GM19468 (cell line): ENCODE results near the gene PPP2R5E.

Experiments
- ATAC-seq: cut with Tn5 transposase; IDR thresholded peaks from one replicate; pipeline ENCODE4 v1.9.1; 2021; ENCODE audit warnings: mild to moderate bottlenecking, moderate library complexity, moderate number of reproducible peaks; ENCODE audit not compliant: unreplicated experiment; ENCODE audit errors: extremely low read depth

PPP2R5E gene

DNA sequence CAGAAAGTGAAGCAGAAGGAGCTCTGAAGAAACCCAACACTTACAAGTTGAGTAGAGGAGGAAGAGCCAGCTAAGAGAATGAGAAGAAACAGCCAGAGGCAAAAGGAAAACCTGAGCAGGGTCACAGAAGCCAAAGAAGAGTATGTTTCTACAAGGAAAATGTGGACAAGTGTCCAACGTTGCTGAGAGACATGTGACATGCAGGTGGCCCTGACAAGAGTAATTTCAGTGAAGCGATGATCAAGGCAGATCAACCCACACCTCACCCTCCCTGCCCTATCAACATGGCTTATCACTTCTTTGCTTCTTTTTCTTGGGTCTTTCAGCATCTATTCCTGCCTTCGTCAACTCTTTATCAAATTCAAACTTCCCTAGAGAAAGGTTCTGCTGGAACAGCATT, 68.3 kb downstream of the PPP2R5E start:
- ATAC-seq, result no peak

DNA sequence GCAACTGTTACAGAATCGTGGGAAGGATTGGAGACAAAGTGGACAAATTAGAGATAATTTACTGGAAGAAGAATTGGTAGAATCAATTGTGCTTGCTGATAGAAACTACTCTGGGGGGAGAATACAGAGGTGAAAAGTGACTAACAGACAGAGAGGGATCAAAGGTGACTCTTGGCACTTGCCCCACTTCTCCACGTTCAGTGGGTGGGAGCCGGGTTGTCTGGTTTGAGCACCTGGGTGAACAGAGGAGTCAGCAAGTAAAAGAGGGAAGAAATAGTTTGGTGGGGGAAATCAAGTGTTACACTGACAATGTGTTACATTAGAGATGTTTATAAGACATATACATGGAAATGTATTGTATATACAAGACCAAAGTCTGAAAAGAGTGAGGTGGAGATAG, 69.1 kb downstream of the PPP2R5E start:
- no peak for ATAC-seq

DNA sequence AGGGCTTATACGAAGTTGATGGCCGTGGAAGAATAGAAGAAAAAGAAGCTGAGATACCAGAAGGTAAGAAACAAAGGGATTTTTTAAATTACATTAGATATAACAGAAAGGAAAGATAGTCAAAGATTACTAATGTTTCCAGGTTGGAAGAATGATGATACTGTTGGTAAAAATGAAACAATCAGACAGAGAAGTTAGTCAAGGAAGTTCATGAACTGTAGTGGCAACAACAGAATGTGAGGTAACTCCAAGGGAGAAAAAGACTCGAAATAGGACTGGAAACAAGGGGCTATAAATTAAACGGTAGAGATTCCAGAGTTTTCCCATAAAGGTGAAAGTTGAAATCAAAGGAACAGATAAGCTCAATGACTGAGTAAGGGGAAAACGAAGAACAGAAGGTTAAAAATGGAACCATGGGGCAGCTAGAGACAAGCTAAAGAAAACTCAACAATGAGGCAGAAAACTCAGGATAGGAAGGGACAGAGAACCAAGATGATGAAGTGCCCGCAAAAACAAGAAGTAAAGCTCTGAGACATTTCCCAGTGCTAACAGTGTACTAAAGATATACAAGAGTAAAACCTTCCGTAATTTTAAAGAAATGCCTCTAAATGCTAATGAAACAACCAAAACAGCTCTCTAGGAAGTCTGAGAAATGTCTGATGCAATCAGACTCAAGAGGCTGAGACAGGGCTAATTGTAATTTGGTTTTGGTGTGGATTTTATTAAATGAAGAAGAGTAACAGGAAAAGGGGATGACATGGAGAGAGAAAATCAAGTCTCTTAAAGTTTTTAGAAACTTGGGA, 70.0 kb downstream of the PPP2R5E start:
- ATAC-seq, result no peak

DNA sequence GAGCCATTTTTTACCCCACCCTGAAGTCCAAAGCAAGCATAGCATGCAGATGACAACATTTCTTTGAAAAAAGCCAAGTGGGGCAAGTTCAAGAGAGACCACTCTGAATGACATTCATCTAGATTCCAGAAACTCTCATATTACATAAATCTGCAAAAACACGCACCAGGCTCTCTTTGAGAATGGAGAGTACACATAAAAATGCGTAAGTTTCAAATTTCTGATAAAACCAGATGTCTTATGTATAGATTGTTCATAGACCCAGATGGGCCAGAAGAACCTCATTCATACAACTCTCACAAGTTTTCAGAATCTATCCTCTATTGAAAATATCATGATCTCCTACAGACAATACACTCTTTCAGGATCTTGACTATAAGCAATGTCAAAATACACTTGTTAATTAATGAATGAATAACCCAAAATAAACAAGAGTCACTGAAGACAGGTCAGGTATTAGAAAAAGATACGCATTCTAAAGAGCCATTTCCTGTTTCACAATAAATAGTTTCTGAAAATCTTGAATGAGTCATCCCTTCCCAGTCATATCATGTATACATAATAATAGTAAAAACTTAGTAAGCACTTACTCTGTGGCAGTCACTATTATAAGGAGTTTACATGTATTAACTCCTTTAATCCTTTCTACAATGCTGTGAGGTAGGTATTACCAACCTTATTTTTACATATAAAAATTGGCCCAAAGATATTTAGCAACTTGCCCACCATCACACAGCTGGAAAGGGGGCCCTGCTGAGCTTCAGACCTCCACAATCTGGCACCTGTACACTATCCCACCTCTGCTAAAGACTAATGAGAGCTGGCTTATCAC, 72.0 kb downstream of the PPP2R5E start:
- ATAC-seq, result peak; percentile 94

DNA sequence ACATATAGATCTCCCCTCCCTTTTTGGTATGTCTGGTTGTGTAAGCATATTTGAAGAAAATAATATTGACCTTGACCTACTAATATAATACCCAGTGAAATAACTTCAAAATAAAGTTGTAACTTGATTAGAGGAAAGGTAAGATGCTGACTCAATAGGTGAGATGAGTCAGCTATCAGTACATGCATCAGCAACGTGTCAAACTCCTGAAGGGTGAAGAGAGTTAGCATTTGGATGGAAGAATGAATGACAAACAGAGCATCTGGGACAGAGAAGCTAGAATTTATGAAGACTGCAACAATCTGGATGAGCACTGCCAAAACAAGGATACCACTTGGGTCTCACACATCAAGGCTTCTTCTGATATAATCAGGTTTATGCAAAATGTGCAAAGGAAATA, 74.9 kb downstream of the PPP2R5E start:
- ATAC-seq, result no peak

DNA sequence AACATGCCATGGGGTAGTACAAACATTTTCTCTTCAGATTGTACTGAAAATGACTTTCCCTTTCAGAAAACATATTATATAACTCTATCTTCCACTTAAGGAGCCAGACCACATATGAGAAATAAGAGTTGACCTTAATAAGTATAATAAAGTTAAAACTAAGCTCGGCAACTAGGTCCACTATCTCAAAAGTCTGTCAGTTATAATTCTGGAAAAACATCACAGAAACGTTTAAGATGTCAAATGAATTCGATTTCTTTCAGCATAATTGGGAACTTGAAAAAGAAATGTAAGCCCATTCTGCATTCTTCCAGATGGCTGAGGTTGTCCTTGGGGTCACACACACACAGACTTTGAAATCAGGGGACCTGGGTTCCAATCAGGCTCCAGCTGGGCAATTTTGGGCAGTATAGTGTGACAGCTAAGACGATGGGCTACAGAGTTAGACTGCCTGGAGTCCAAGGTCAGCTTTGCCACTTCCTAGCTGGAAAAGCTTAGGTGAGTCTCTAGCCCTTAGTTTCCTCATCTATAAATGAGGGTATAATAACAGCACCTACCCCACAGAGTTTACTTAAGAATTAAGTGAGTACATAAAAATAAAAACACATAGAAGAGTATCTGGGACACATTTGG, 75.6 kb downstream of the PPP2R5E start:
- ATAC-seq, result no peak

DNA sequence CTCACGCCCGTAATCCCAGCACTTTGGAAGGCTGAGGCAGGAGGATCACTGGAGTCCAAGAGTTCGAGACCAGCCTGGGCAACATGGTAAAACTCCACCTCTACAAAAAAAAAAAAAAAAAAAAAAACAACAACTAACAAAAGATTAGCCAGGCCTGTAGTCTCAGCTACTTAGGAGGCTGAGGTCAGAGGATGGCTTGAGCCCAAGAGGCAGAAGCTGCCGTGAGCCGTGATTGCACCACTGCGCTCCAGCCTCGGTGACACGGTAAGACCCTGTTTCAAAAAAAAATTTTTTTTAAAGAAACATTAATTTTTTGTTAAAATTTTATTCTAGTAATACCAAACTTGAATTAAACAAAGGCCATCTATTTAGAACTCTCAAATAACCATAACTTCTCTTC, 77.8 kb downstream of the PPP2R5E start:
- ATAC-seq, result no peak

DNA sequence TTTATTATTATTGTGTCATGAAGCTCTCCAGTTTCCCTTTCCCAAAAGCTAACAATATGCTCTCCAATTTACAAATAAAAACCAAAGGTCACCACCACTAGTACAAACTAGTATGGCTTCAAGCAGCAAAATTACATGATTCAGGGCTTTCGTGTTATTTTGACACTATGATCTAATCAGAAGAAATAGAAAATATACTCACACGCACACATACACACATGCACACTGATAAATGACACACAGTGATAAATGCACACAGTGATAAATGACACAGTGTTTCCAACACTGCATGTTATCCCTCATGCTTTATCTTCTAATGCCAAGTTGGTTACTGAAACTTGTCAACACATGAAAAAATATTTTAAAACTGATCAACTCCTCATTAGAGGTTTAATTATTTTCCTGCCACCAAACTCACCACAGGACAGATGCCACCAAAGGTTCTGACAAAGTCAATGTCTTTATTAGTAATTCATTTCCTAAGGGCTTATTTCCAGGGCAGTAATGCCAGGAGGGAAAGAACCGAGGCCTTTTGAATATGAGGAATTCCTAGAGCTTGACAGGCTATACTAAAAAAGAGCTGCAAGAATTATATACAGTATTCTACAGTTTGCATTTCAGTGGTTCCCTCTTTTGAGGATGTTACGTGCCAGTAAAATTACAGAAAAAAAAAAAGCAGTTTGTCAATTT, 82.4 kb downstream of the PPP2R5E start:
- no peak for ATAC-seq

DNA sequence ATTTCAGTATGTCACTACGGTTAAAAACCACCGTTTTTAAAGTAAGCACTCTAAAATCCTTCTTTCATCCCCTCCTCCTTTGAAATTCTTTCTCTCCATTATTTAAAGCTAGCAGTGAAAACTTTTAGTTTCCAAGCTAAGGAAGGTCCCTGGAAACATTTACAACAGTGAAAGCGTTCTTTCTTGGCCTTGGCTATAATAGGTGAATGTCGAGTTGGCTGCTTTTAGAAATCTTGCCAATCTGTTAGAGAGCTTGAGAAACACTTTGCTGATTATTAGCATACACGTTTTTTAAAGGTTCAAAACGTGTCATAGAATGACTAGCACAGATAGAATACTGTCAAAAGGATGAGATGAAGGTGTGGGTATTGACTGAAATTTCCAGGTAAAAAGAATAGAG, 83.4 kb downstream of the PPP2R5E start:
- ATAC-seq, result no peak

DNA sequence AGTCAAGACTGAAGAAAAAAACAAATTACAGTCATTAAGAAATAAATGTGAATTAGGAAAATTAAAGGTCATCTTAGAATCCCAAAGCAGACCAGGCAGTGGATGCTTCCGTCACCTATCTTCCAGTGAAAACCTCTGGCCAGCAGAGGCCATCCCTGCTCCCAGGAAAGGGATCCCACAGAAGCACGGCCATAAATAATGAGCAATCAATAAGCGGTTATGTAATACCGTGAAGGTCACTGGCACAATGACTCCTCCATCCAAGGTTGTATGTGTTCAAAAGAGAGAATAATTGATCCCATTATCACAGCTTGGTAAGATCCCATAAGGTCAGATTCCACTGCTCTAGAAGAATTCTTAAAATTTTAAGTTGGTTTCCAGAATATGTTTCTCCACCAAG, 85.7 kb downstream of the PPP2R5E start:
- ATAC-seq, result no peak

DNA sequence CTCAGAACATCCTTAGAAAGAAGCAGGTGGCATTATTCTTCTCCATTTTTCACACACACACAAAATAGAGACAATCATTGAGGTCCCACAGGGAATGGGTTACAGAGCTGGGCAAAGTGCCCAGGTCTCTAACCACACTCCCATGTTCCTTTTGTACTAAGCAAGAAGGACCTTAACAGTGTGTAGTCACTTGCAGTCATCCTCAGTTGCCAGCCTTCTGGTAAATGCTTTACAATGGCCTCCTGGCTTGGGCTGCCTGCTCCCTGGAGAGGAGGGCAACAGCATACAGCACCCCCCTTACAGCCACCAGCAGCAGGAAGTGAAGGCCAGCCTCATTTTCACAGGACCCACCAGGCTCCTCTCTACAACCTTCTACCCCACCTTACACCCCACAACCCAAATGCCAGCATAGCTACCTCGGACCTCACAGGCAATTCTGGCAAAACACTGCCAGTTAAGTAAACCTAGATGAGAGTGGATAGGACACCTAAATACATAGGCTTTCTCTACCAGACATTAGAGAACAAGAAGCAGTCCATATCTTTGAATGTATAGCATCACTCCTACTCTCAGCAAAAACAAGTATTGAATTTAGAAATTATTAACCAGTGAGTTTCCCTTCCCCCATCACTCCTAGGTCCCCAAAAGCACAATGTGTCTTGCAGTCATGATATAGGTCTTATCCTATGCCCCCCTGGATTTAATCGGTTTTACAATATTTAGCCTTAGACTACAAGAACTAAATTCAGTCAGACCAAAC, 88.1 kb downstream of the PPP2R5E start:
- ATAC-seq, result peak; percentile 31

DNA sequence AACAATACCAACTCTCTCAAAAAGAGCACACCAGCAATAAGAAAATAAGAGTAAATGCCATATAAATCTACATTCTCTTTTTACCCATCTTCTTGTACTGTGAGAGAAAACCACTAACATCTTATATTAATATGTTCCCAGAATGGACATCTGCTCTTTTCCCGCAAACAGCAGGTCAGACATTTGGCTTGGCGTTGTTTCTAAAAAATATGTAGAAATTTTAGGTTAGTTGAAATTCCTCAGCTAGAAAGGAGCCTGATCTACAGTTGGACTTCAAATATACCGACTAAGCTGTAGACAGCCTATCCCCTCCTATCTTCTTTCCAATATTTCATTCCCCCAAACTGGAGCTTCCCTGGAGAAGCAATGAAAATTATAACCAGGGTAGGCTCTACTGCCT, 88.7 kb downstream of the PPP2R5E start:
- no peak for ATAC-seq

DNA sequence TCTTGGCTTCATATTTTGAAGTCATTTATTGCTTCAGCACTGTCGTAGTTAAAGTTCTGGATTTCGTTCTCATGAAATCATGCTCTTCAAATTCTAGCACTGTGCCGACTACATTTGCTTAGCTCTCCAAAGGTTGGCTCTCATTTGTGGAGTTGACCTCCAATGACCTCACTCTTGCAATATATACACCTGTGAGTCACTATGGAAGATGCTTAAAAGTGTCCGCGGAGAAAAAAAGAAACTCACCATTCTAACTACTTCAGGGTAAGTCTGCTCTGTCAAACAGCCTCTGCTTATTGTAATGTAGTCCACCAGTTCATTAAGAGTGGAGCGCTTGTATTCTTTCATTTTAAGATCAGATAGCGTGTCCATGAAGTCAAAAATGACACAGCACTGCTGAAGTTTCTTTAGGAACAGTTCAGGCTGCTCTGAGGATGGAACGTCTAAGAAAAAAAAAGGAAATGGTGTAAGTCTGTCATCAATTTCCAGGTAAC, 89.7 kb downstream of the PPP2R5E start:
- no peak for ATAC-seq

DNA sequence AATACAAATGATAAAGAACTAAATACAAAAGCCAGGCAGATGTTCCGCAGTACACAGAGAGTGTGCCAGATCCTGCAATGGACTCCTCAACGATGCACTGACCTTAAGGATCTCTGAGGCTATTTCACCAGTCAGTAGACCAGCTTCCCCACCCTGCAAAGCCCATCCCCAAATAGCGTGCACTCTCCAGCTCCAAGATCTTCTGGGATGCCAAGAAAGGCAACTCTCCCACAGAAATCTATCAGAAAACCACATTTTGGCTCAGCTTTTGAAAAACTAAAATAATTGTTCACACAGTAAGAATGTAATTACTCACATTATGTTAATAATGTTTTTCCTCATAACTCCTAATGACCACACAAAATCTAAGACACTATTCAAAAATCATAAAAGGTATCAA, 90.4 kb downstream of the PPP2R5E start:
- no peak for ATAC-seq

DNA sequence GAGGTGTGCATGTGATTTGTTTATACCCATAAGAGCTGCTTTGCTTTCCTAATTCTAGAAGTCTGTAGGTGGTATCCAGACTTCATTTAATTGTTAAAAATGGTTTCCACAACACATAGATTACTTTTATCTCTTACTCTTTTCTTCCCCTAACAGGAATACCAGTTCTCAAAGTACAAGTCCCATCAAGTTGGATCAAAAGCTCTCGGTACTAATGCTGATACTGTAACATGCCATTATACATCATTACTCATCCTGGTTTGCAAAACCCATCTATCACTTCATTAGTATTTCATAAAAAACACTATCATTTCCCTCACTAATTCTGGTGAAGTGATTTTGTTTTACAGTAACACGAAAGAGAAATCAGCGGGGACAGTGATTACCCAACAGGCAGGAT, 94.3 kb downstream of the PPP2R5E start:
- ATAC-seq, result no peak

DNA sequence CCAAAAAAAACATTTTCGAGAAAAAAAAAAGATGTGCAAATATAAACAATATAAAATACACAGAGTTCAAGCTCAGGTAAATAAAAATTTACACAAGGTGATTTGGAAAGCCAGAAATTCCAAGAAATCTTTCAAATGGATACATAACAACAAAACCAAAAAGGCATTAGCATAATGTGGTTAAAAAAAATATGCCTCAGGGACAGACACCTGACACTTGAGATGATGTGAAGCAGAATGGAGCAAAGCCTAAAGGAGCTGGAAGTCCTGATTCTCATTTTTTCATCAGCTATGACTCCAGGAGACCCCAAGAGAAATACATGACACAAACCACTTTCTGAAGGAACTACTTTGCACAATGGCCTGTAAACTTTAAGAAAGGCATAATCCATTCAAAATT, 98.6 kb downstream of the PPP2R5E start:
- no peak for ATAC-seq

DNA sequence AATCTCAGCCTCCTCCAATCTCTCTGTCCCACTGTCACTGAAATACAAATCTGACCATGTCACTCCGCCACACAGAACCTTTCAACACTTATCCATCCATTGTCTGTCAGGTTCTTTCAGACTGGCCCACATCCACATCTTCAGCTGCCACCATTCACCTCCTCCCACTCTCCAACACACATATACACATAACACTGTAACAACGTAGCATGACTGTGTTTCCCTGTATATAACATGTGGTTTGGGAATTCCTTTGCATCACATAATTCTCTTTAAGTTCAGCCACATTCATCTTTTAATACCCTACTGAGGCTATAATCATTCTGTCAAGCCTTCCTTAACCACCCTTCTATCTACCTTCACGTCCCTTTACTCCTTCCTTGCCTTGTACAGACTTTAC, 99.2 kb downstream of the PPP2R5E start:
- no peak for ATAC-seq

DNA sequence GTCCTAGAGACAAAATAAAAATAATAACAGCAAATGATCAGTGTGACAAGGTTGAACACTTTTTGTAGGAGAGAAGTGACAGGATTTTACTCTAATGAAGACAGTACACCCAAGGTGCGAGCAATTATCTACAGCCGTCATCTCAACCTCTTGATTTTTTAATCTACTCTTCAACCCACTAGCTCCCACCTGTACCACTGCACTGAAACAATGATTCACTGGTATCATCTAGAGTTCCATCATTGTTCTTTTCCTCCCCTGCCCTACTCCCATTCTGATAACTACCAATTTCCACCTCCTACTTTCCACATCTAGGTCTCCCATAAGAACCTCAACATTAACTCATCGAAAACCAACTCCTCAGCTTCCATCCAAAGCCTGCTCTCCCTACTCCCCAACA, 99.8 kb downstream of the PPP2R5E start:
- no peak for ATAC-seq

DNA sequence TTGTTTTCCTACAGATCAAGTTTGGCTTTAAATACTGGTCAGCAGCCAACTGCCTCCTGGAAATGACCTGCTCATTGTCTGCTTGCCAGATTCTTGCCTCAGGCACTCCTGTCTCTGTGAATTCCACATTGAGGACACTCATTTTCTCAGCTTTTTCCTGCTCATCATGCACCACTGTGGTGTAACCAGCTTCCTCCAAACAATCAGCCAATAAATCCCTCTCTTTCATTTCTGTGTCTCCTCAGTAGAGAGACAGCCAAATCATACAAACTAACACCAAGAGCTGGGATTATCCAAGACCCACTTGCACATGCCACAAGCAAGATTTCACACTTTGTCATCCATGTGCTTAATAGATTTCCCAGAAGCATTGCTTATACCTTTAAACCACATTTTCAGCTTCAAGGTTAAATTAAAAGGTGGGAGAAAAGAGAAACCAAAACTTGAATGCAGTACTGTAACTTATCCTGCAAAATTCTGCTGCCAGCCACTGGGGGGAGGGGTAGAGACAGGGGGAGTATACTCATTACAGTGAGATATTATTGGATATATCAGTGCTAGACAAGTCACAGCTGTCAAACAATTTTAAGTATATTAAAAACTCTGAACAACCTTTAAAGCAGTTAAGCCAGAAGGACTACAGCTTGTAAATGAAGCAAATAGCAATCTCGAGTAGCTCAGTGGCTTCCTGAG, 105.0 kb downstream of the PPP2R5E start:
- ATAC-seq, result no peak
